Uterus (tissue), 2 donors: ENCODE measurements around the gene PRRC2B.

Experiments
- CTCF ChIP-seq, 4 experiments: fragments of 200-600 bp in 2 of 4; fragments of 450-650 bp in 2 of 4; sonication (generic) in 2 of 4; IDR thresholded peaks; one replicate each; pipeline ENCODE4 v1.5.1; 2016 to 2019; ENCODE audit warnings: antibody characterized with exemption in 4 of 4, mild to moderate bottlenecking in 2 of 4, moderate library complexity in 1 of 4
- POLR2A ChIP-seq, 2 donors: fragments of 450-650 bp; IDR thresholded peaks; one replicate each; pipeline ENCODE4 v1.6.1; 2016; ENCODE audit warnings: antibody characterized with exemption in 2 of 2, mild to moderate bottlenecking in 1 of 2, moderate library complexity in 1 of 2

GRCh38 chr9:131480258-131480657, 86.4 kb downstream of the PRRC2B start:
- TF ChIP-seq CTCF (IDR thresholded peaks at IDR 0.05) = no peak
- no peak for TF ChIP-seq POLR2A (IDR thresholded peaks at IDR 0.05)
